Upper lobe of left lung (tissue), 4 donors: ENCODE data around the gene R3HDM1.

Experiments
- POLR2AphosphoS5 ChIP-seq, 2 donors: sonication (generic); formaldehyde crosslinking; IDR thresholded peaks; one replicate each; pipeline ENCODE4 v1.5.1; 2017; ENCODE audit warnings: antibody characterized with exemption in 2 of 2
- TF ChIP-seq, protein P1 (sequence below), 6 experiments: fragments of 450-650 bp in 4 of 6; fragments of 200-600 bp in 2 of 6; sonication (generic) in 2 of 6; IDR thresholded peaks; one replicate each; pipeline ENCODE4 v1.5.1; 2016 to 2019; ENCODE audit warnings: antibody characterized with exemption in 6 of 6

- TF ChIP-seq, protein P1, sequence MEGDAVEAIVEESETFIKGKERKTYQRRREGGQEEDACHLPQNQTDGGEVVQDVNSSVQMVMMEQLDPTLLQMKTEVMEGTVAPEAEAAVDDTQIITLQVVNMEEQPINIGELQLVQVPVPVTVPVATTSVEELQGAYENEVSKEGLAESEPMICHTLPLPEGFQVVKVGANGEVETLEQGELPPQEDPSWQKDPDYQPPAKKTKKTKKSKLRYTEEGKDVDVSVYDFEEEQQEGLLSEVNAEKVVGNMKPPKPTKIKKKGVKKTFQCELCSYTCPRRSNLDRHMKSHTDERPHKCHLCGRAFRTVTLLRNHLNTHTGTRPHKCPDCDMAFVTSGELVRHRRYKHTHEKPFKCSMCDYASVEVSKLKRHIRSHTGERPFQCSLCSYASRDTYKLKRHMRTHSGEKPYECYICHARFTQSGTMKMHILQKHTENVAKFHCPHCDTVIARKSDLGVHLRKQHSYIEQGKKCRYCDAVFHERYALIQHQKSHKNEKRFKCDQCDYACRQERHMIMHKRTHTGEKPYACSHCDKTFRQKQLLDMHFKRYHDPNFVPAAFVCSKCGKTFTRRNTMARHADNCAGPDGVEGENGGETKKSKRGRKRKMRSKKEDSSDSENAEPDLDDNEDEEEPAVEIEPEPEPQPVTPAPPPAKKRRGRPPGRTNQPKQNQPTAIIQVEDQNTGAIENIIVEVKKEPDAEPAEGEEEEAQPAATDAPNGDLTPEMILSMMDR (IDR thresholded peaks at IDR 0.05), result no peak
- no peak for TF ChIP-seq POLR2AphosphoS5 (IDR thresholded peaks at IDR 0.05)
Measured at GRCh38 chr2:135762530-135762929, 231.2 kb downstream of the R3HDM1 start.
